Measurements from ENCODE around the gene GCLC. TPM values are rescaled to one million over a fixed set of nuclear protein-coding genes. Genes with fewer than 3 reads are reported as not detected.

GCLC gene
- total RNA-seq, 1 experiment from 2014 or later, result 47.1 TPM

DNA sequence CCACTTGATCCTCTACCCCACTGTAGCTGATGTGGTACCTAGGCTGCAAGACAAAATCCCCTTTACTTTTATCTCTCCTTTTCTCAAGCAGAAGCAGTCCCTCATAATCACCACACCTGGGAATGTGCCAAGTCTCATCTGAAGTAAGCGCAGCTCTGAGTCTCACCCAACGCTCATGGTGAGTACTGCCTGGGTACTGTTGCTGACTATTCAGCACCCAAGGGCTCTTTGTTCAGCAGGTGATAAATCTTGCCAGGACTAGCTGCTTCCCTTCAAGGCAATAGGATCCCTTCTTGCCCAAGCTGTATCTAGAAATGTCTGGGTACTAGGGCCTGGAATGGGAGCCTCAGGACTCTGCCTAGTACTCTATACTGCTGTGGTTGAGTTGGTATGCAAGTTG, 70.9 kb downstream of the GCLC start:
- Mint-ChIP-seq H3K4me1 (no peaks in the 10 kb centered on the region), H3K9me3 (no peaks in the 10 kb centered on the region), H3K27me3 (ENCODE audit: low read depth) (no peaks in the 10 kb centered on the region), H3K36me3 (no peaks in the 10 kb centered on the region), H3K27ac (no peak overlapping the region), H3K4me3 (no peak overlapping the region)
- CTCF ChIA-PET, result interaction anchor here (1.8 kb wide), 1 partner anchor 302 kb away, joined by 6 read pairs; no protein-coding TSS in a partner anchor
- POLR2A ChIA-PET, result interaction anchor here (0.7 kb wide), 1 partner anchor 450 kb away, joined by 3 read pairs; no protein-coding TSS in a partner anchor
- DNase-seq (ENCODE audit: low spot score), result no peak
- no peak for TF ChIP-seq GTF2I (CRISPR knock-in tag; conservative IDR thresholded peaks at IDR 0.05)
- no peak for TF ChIP-seq PRDM15 (CRISPR knock-in tag; IDR thresholded peaks at IDR 0.05)
- TF ChIP-seq, protein P1, sequence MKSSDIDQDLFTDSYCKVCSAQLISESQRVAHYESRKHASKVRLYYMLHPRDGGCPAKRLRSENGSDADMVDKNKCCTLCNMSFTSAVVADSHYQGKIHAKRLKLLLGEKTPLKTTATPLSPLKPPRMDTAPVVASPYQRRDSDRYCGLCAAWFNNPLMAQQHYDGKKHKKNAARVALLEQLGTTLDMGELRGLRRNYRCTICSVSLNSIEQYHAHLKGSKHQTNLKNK (CRISPR knock-in tag; IDR thresholded peaks at IDR 0.05), result no peak
- no peak for TF ChIP-seq ZNF138 (CRISPR knock-in tag; conservative IDR thresholded peaks at IDR 0.05)
- TF ChIP-seq, protein P2, sequence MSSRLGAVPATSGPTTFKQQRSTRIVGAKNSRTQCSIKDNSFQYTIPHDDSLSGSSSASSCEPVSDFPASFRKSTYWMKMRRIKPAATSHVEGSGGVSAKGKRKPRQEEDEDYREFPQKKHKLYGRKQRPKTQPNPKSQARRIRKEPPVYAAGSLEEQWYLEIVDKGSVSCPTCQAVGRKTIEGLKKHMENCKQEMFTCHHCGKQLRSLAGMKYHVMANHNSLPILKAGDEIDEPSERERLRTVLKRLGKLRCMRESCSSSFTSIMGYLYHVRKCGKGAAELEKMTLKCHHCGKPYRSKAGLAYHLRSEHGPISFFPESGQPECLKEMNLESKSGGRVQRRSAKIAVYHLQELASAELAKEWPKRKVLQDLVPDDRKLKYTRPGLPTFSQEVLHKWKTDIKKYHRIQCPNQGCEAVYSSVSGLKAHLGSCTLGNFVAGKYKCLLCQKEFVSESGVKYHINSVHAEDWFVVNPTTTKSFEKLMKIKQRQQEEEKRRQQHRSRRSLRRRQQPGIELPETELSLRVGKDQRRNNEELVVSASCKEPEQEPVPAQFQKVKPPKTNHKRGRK (CRISPR knock-in tag; IDR thresholded peaks at IDR 0.05; ENCODE audit: borderline replicate concordance), result no peak
- TF ChIP-seq, protein P3, sequence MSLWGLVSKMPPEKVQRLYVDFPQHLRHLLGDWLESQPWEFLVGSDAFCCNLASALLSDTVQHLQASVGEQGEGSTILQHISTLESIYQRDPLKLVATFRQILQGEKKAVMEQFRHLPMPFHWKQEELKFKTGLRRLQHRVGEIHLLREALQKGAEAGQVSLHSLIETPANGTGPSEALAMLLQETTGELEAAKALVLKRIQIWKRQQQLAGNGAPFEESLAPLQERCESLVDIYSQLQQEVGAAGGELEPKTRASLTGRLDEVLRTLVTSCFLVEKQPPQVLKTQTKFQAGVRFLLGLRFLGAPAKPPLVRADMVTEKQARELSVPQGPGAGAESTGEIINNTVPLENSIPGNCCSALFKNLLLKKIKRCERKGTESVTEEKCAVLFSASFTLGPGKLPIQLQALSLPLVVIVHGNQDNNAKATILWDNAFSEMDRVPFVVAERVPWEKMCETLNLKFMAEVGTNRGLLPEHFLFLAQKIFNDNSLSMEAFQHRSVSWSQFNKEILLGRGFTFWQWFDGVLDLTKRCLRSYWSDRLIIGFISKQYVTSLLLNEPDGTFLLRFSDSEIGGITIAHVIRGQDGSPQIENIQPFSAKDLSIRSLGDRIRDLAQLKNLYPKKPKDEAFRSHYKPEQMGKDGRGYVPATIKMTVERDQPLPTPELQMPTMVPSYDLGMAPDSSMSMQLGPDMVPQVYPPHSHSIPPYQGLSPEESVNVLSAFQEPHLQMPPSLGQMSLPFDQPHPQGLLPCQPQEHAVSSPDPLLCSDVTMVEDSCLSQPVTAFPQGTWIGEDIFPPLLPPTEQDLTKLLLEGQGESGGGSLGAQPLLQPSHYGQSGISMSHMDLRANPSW (CRISPR knock-in tag; conservative IDR thresholded peaks at IDR 0.05; ENCODE audit: low read depth), result no peak
- TF ChIP-seq SMAD4 (CRISPR knock-in tag; IDR thresholded peaks at IDR 0.05), result no peak
- no peak for TF ChIP-seq NR2C2 (CRISPR knock-in tag; IDR thresholded peaks at IDR 0.05)
- TF ChIP-seq RELA (CRISPR knock-in tag; IDR thresholded peaks at IDR 0.05; ENCODE audit: borderline replicate concordance), result no peak
- TF ChIP-seq ESRRA (CRISPR knock-in tag; IDR thresholded peaks at IDR 0.05; ENCODE audit: borderline replicate concordance), result no peak
- no peak for TF ChIP-seq ZNF425 (CRISPR knock-in tag; conservative IDR thresholded peaks at IDR 0.05)
- TF ChIP-seq ELF4 (CRISPR knock-in tag; IDR thresholded peaks at IDR 0.05; ENCODE audit: low read depth), result no peak
- TF ChIP-seq TCF7 (CRISPR knock-in tag; IDR thresholded peaks at IDR 0.05; ENCODE audit: low read depth), result no peak
- no peak for ATAC-seq

- ChIA-PET POLR2A (no interaction called here), CTCF (no interaction called here)
- TF ChIP-seq MXD4 (CRISPR knock-in tag; IDR thresholded peaks at IDR 0.05; ENCODE audit: borderline replicate concordance) (no peak), ESRRA (CRISPR knock-in tag; IDR thresholded peaks at IDR 0.05; ENCODE audit: borderline replicate concordance) (no peak), ZNF532 (CRISPR knock-in tag; IDR thresholded peaks at IDR 0.05; ENCODE audit: borderline replicate concordance) (no peak), ZNF121 (CRISPR knock-in tag; IDR thresholded peaks at IDR 0.05) (no peak)
These were observed 75.7 kb downstream of the GCLC start for GRCh38 chr6:53469163-53469562.

More at GRCh38 chr6:53469163-53469562, 75.7 kb downstream of the GCLC start:
- Mint-ChIP-seq H3K4me1 (no peaks in the 10 kb centered on the region), H3K27ac (no peak overlapping the region), H3K27me3 (ENCODE audit: low read depth) (no peaks in the 10 kb centered on the region), H3K9me3 (no peaks in the 10 kb centered on the region), H3K36me3 (no peaks in the 10 kb centered on the region), H3K4me3 (no peak overlapping the region)
- ATAC-seq, result no peak
- DNase-seq (ENCODE audit: low spot score), result no peak

All from WTC11 (cell line).